ENCODE measurements around the gene SERPINE2. TPM values are rescaled to one million over a fixed set of nuclear protein-coding genes. Genes with fewer than 3 reads are reported as not detected.

SERPINE2 gene
- total RNA-seq, 3 donors from 2014 or later, result 1.8 to 44.6 (median 11.9) TPM

DNA sequence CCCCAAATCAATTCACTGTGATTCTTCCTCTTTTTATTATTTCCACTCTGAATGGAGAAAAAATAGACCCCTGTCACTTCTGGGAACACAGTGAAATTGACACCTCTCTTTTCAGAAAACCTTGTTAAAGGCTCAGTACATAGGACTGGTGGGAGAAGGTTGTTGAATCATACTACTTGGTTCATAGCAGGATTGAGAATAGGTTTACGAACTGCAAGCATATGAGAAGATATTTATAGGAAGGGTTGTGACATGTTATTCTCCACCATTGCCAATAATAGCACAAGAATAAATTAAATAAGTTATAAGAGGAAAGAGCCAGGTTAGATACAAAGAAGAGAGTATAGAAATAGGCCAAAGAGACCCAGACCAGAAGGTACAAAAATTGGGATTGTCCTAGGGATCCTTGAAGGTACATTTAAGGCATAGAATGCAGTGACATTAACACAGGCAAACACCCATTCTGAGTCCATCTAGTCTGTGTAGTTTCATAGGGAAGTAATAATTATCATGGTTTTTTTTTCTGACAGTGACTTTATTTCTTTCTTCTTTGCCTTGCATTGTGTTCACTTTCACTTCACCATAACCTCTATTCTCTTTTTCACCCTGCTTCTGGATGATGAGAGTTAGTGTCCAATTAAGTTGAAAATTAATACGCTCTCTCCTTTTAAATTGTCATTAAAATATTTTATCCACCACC lies 21.8 kb upstream of the SERPINE2 start:
- Histone ChIP-seq H3K4me3 (no peak overlapping the region), H3K27me3 (no peaks in the 10 kb centered on the region), H3K36me3 (no peaks in the 10 kb centered on the region), H3K27ac (no peak overlapping the region), H3K4me1 (no peaks in the 10 kb centered on the region), H3K9me3 (no peaks in the 10 kb centered on the region)
- no peak for DNase-seq (ENCODE audit: low spot score in 2 of 2)
- TF ChIP-seq, protein P1, sequence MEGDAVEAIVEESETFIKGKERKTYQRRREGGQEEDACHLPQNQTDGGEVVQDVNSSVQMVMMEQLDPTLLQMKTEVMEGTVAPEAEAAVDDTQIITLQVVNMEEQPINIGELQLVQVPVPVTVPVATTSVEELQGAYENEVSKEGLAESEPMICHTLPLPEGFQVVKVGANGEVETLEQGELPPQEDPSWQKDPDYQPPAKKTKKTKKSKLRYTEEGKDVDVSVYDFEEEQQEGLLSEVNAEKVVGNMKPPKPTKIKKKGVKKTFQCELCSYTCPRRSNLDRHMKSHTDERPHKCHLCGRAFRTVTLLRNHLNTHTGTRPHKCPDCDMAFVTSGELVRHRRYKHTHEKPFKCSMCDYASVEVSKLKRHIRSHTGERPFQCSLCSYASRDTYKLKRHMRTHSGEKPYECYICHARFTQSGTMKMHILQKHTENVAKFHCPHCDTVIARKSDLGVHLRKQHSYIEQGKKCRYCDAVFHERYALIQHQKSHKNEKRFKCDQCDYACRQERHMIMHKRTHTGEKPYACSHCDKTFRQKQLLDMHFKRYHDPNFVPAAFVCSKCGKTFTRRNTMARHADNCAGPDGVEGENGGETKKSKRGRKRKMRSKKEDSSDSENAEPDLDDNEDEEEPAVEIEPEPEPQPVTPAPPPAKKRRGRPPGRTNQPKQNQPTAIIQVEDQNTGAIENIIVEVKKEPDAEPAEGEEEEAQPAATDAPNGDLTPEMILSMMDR (IDR thresholded peaks at IDR 0.05), result no peak
- TF ChIP-seq POLR2AphosphoS5 (IDR thresholded peaks at IDR 0.05), result no peak
- no peak for TF ChIP-seq POLR2A (IDR thresholded peaks at IDR 0.05)
- intact Hi-C loops (cut with DNase I; ENCODE audit: low total_unique reads), result no loop called here

DNA sequence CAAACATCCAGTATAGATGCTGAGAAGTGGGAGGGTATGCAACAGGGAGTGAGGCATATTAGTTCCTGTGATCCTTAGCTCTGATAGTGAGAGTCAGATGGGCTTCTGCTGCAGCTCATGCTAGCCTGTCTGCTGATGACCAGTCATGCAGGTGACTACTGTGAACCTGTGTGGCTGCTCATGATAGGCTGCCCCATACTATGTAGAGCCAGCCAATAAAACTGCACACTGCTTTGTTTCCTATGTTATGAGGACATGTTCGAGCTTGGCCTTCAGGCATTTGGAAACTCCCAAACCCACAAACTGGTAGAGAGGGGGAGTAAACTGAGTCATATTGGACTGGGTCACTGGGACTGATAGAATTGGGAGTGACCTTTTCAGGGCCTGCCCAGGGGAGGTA lies 20.1 kb upstream of the SERPINE2 start:
- H3K4me1 ChIP-seq, result no peaks in the 10 kb centered on the region
- no peak overlapping the region for H3K27ac ChIP-seq
- H3K27me3 ChIP-seq, result no peaks in the 10 kb centered on the region
- H3K4me3 ChIP-seq, result no peak overlapping the region
- H3K9me3 ChIP-seq, result no peaks in the 10 kb centered on the region
- intact Hi-C loops (cut with DNase I; ENCODE audit: low total_unique reads), result no loop called here
- TF ChIP-seq, protein P1 (IDR thresholded peaks at IDR 0.05), result no peak
- TF ChIP-seq POLR2A (IDR thresholded peaks at IDR 0.05) (no peak), POLR2AphosphoS5 (IDR thresholded peaks at IDR 0.05) (no peak)
- no peaks in the 10 kb centered on the region for H3K36me3 ChIP-seq
- no peak for DNase-seq (ENCODE audit: low spot score in 2 of 2)

DNA sequence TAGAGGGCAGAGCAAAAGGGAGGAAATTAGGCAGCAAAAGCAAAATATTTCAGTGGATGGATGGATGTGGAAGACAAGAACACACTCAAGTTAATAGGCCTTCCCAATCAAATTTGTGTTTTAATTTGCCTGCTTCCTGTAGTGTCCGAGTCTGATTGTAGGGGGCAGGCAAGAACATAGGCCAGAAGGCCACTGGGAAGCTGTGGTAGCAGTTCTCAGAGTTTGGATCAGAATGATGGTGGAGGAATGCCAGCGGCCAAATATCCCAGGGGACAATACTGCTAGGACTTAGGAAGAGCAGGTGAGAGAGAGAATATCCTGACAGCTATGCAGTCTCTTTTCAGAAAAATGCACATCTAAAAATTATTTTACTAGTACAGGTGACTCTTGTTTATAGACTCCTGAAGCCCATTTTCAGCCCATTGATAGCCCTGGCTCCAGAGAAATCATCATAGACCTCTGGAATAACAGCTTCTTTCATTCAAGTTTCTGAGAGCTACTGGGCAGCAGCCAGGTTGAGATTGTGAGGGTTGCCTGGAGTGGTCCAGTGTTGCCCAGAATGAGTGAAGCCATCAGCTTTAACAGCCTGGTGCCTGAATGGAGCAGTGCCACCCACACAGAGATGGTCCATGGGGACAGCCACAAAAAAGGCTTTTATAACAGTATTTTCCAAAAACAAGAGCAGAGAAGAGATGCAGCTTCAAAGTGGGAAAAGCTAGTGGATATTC lies 19.1 kb upstream of the SERPINE2 start:
- no peak for DNase-seq (ENCODE audit: low spot score in 2 of 2)
- no peaks in the 10 kb centered on the region for H3K36me3 ChIP-seq
- no peak overlapping the region for H3K27ac ChIP-seq
- no peaks in the 10 kb centered on the region for H3K9me3 ChIP-seq
- intact Hi-C loops (cut with DNase I; ENCODE audit: low total_unique reads), result no loop called here
- TF ChIP-seq POLR2AphosphoS5 (IDR thresholded peaks at IDR 0.05), result no peak
- TF ChIP-seq, protein P1 (IDR thresholded peaks at IDR 0.05), result no peak
- TF ChIP-seq POLR2A (IDR thresholded peaks at IDR 0.05), result no peak
- no peaks in the 10 kb centered on the region for H3K27me3 ChIP-seq
- no peak overlapping the region for H3K4me3 ChIP-seq
- no peaks in the 10 kb centered on the region for H3K4me1 ChIP-seq

DNA sequence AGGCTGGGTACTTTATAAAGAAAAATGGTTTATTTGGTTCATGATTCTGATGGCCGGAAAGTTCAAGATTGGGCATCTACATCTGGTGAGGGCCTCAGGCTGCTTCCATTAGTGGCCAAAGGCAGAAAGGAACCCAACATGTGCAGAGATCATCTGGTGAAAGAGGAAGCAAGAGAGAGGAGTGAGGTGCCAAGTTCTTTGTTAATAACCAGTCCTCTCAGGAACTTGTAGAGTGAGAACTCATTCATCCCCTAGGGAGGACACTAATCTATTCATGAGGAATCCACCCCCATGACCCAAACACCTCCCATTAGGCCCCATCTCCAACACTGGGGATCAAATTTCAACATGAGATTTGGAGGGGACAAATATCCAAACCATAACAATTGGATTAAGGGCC lies 17.8 kb upstream of the SERPINE2 start:
- no peak for DNase-seq (ENCODE audit: low spot score in 2 of 2)
- no peak for TF ChIP-seq POLR2AphosphoS5 (IDR thresholded peaks at IDR 0.05)
- no peaks in the 10 kb centered on the region for H3K9me3 ChIP-seq
- no peaks in the 10 kb centered on the region for H3K4me1 ChIP-seq
- no peaks in the 10 kb centered on the region for H3K36me3 ChIP-seq
- no peak overlapping the region for H3K27ac ChIP-seq
- H3K4me3 ChIP-seq, result no peak overlapping the region
- intact Hi-C loops (cut with DNase I; ENCODE audit: low total_unique reads), result no loop called here
- no peaks in the 10 kb centered on the region for H3K27me3 ChIP-seq

DNA sequence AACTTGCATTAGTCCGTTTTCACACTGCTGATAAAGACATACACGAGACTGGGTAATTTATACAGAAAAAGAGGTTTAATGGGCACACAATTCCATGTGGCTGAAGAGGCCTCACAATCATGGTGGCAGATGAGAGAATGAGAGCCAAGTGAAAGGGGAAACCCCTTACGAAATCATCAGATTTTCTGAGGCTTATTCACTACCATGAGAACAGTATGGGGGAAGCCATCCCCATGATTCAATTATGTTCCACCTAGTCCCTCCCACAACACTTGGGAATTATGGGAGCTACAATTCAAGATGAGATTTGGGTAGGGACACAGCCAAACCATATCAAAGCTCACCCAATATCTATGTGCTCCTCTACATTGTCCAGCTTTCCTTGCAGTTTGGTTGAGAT lies 16.0 kb upstream of the SERPINE2 start:
- Histone ChIP-seq H3K27me3 (no peaks in the 10 kb centered on the region), H3K4me3 (no peak overlapping the region)
- no peak for DNase-seq (ENCODE audit: low spot score in 2 of 2)

More for the DNA sequence above, 16.0 kb upstream of the SERPINE2 start:
- H3K9me3 ChIP-seq, result no peaks in the 10 kb centered on the region
- H3K4me1 ChIP-seq, result no peaks in the 10 kb centered on the region
- H3K27ac ChIP-seq, result no peak overlapping the region
- intact Hi-C loops (cut with DNase I; ENCODE audit: low total_unique reads), result no loop called here
- TF ChIP-seq, protein P1 (IDR thresholded peaks at IDR 0.05), result no peak
- TF ChIP-seq POLR2A (IDR thresholded peaks at IDR 0.05) (no peak), POLR2AphosphoS5 (IDR thresholded peaks at IDR 0.05) (no peak)
- no peaks in the 10 kb centered on the region for H3K36me3 ChIP-seq

Data from breast epithelium (tissue), 4 donors.